ENCODE measurements around the gene ZBTB37. TPM values are rescaled to one million over a fixed set of nuclear protein-coding genes. Genes with fewer than 3 reads are reported as not detected.
"Not testable (repeated sequence)": the region's sequence is repeated elsewhere in the genome, so short reads cannot be mapped to it uniquely, and the experiment has no call there.

The ZBTB37 gene
- total RNA-seq, 1 donor from 2014 or later, result 26.5 TPM

DNA sequence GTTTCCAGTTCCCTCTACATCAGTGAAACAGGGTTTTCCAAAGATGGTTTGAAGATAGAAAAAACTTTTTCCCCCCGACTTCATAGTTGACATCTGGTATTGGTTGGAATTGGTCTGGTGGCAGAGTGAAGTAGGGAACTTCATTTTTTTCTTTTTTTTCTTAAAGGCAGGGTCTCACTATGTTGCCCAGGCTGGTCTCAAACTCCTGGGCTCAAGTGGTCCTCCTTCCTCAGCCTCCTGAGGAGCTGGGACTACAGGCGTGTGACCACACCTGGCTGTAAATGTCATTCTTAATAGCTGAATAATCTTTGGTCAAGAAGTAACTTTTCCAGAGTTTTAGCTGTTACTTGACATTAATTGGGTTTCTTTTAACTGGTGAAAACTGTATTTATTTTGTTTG lies 21.7 kb downstream of the ZBTB37 start:
- DNase-seq (ENCODE audit: low spot score), result no peak
- intact Hi-C loops (cut with DNase I), result no loop called here
- no peak for ATAC-seq

DNA sequence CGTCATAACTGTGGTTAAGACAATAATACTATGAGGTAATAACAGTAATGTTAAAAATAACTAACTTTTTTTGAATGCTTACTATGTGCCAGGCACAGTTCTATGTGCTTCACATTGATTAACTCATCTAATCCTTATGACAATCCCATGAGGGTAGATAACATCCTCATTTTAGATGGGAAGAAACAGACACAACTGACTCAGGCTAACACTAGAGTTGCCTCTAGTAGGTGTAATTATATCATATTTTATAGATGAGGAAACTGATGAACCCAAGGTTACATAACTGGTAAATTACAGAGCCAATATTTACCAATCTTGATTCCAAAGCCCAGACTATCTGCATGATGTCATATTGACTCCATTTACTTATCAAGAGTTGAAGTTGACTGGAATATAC lies 25.4 kb downstream of the ZBTB37 start:
- intact Hi-C loops (cut with DNase I), result no loop called here
- no peak for ATAC-seq
- no peak for DNase-seq (ENCODE audit: low spot score)

DNA sequence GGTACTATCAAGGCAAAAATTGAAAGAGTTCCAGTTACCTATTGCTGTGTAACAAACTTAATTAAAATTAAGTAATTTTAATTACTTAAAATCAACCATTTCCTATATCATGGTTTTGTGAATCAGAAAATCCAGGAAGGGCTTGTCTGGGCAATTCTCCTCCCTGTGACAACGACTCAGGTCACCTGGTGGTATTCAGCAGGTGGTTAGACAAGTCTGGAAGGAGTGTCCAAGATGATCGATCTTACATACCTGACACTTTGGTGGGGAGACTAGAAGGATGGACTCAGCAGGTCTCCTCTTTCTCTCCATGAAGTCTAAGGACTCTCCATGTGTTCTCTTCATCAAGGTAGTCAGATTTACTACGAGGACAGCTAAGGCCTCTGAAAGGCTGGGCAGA lies 26.0 kb downstream of the ZBTB37 start:
- no peak for ATAC-seq
- no peak for DNase-seq (ENCODE audit: low spot score)
- intact Hi-C loops (cut with DNase I), result no loop called here

DNA sequence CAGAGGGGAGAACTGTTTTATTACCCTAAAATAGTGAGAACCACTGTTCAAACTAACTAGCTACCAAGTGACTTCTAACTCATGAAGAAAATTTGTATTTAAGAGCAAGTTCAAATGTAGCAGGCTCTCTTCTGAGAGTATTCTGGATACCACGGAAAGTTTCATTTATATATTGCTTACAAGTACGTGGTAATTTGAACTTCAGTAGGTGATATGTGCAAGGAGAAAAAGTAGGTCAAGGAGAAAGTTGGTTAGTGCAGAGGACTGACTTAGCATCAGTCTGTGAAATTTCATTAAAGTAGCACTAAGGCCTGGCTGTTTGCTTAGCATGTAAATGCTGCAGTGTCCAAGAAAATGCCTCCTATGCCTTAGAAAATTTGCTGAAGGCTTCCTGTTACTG lies 32.2 kb downstream of the ZBTB37 start:
- ATAC-seq (no peak), DNase-seq (ENCODE audit: low spot score) (no peak)
- intact Hi-C loops (cut with DNase I), result no loop called here

DNA sequence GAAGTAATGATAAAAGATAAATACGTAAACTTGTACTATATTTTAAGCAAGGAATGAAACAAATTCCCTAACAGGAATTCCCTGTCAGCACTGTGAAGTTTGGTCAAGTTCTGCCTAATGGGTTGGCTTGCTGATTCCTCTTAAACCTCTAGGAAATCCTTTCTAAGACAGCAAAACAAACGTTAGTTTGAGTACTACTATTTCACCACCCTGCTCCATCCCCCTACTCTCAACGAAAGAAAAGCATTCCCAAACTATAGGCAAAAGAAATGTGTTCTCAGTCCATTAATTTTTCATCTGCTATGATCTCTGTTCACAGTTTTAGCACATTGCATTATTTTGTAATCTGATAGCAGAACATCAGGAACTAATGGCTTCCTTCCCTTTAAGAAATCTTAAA lies 32.8 kb downstream of the ZBTB37 start:
- DNase-seq (ENCODE audit: low spot score), result no peak
- ATAC-seq, result no peak
- intact Hi-C loops (cut with DNase I), result no loop called here

DNA sequence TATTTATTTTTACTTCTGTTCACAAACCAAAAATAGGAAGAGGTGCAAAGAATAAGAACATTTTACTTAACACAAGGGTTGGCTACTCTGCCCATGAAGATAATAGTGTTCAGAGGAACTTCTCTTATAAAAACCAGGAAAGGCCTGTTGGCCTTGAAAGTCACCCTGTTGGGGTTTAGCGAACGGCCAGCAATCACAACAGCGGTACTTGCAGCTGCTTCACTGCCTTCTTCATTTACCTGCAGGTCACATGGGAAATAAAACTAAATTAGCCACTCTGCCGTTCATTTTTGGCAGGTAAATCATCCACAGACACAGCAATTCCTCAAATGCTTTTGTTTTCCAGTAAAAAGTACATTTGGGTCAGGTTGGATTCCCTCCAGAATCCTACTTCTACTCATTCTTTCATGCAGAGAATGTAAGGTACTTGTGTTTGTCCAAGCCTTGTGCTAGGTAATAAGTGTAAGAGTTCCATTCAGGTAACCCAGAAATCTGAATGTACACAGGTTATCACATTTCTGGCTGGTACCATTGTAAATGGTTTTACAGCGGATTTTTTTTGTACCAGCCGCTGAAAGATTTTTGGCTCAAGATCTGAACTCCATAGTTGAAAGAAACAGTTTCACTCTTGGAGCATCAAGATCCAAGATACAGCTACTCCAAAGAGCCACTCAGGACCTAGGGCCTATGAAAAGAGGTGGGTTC lies 35.8 kb downstream of the ZBTB37 start:
- ATAC-seq (no peak), DNase-seq (ENCODE audit: low spot score) (no peak)
- intact Hi-C loops (cut with DNase I), result no loop called here

DNA sequence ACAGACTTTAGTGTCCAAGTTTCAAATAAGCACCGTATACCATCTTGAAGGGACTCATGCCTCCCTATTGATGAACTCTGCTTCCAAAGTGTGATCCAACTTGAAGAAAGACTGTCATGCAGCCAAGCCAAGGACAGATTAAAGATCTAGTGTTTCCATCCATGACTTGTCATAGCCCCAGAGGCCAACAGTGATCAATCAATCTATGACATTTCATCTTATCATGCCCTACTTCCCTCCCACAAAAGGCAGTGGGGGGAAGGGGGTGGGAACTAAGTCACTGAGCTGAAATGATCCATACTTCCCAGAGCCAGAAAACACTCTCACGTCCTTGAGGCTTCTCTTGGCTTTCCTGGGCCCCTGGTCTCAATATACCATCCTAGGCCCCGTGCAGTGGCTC lies 44.9 kb downstream of the ZBTB37 start:
- ATAC-seq, result no peak
- DNase-seq (ENCODE audit: low spot score), result no peak
- intact Hi-C loops (cut with DNase I), result no loop called here

DNA sequence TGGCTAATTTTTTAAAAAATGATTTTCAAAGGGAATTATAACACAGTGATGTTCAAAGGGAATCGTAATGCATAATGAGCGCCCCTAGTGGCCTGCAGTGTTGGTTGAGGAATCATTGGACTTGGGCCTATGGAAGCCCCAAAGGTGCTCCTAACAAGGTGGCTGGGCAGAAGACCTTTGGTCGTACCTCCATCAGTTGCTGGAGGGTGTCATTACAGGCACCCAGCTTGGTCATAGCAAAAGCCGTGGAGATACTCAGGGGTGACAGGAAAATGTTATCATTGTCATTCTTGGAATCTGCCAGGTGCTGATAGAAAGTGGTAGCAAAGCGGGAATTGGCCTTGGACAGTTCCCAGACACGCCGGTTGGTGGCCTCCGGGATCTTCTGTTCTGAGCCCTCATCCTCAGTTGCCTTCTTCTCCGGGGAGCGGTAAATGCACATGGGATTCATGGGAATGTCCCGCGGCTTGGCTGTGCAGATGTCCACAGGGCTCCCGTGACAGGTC lies 46.2 kb downstream of the ZBTB37 start:
- DNase-seq (ENCODE audit: low spot score) (no peak), ATAC-seq (no peak)
- intact Hi-C loops (cut with DNase I), result no loop called here

DNA sequence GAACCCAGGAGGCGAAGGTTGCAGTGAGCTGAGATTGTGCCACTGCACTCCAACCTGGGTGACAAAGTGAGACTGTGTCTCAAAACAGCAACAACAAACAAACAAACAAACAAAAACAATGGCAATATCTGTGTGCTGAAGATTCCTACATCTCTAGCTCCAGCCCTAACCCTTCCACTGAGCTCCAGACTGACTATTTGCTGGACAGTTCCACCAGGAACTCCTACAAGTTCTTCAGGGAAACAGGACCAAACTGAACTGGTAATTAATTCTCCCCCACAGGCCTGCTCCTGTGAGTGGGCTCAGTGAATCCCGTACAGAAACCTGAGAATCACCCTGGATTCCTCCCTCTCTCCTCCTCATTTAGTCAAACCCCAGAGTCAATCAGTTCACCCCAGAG lies 47.4 kb downstream of the ZBTB37 start:
- DNase-seq (ENCODE audit: low spot score) (no peak), ATAC-seq (no peak)
- intact Hi-C loops (cut with DNase I), result no loop called here

DNA sequence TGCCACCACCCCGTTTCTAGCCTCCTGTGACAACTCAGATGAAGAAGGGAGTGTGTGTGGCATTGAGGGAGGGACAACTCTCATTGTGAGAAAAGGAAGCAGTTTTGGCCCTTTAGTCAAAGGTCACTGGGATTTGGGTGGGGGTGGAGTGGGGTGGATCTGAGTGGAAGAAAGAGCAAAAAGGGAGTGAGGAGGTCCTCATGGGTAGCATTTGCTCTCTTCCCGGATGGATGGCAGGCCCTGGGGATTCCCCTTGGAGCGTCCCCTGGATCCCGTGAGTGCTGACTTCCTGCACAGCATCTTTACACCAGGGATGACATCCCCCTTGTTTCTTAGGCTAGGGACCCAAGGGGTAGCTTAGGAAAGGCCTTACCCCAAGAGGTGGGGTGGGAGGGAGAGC lies 48.5 kb downstream of the ZBTB37 start:
- DNase-seq (ENCODE audit: low spot score) (no peak), ATAC-seq (no peak)
- intact Hi-C loops (cut with DNase I), result no loop called here

DNA sequence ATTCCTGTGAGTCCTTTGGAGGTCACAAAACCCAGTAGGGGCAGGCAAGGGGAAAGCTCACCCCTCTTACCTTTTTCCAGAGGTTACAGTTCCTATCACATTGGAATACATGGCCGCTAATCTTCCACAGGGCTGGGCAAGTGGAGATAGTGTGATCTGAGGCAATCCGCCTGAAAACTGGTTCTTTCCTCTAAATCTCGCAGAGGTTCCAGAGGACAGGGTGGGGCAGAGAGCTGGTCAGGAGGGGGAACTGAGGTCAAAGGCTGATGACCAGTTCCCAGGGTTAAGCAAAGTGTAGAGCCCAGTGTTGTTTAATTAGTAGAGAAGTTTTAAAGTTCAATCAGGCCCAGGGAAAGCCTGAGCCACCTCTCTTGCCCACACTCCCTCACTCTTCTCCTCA lies 49.0 kb downstream of the ZBTB37 start, which contains the start of gene SERPINC1:
Gene SERPINC1 (minus strand): TSS at position 179 of the 400 bp plus-strand sequence. CDS start 68 bp downstream, at position 111.
- DNase-seq (ENCODE audit: low spot score) (no peak), ATAC-seq (no peak)

DNA sequence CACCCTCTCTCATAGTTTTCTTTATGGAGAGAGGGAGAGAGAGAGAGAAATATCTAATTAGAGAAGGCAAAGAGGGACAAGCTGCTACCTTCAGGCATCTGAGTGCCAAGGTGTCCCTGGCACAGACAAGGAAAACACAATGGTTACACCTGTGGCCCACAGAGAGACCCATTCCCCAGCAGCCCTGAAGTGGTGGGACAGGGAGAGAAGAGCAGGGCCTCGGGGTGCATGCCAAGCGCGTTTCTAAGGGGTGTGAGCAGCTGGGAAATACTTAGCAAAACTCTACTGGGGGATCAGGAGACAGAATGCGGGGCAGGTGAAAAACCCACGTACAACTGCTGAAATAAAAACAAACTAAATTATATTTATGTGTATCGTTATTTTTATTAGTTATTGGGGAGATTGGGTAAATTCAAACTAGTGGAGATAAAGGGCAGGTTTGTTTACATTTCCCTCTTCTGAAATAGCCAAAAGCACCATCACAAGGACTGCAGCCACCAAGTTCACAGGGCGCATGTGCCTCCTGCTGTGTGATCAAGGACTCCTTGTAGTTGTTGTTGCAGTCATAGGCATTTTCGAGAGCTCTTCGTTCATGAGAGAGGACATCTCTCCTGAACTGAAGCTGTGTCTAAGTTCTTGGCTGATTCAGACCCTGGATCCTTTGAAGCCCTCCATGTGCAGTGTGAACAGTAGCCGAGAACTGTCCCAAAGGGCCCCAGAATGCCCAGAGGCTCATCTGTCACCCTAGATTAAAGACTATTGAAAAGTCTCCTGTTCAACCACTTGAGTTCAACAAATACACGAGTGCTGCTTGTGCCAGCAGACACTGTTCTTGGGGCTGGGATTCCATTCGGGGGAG lies 49.7 kb downstream of the ZBTB37 start:
- intact Hi-C loops (cut with DNase I), result no loop called here
- ATAC-seq (no peak), DNase-seq (ENCODE audit: low spot score) (no peak)

More for the DNA sequence above, 49.0 kb downstream of the ZBTB37 start, which contains the start of gene SERPINC1:
- intact Hi-C loops (cut with DNase I), result no loop called here

DNA sequence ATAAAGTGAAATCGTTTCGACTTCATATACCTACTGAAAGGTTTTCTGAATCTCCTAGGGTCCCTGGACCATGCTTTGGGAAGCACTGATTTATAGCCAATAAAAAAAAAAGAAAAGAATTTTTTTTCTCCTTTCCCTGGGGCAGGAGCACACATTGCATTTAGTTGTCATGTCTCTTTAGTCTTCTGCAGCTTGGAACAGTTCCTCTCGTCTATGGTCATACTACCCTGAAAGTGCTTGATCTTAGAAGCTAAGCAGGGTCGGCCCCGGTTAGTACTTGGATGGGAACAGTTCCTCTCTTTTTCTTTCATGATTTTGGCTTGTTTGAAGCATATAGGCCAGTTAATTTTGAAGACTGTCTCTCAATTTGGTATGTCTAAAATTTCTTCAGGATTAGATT lies 52.7 kb downstream of the ZBTB37 start:
- DNase-seq (ENCODE audit: low spot score) (no peak), ATAC-seq (no peak)
- intact Hi-C loops (cut with DNase I), result no loop called here

DNA sequence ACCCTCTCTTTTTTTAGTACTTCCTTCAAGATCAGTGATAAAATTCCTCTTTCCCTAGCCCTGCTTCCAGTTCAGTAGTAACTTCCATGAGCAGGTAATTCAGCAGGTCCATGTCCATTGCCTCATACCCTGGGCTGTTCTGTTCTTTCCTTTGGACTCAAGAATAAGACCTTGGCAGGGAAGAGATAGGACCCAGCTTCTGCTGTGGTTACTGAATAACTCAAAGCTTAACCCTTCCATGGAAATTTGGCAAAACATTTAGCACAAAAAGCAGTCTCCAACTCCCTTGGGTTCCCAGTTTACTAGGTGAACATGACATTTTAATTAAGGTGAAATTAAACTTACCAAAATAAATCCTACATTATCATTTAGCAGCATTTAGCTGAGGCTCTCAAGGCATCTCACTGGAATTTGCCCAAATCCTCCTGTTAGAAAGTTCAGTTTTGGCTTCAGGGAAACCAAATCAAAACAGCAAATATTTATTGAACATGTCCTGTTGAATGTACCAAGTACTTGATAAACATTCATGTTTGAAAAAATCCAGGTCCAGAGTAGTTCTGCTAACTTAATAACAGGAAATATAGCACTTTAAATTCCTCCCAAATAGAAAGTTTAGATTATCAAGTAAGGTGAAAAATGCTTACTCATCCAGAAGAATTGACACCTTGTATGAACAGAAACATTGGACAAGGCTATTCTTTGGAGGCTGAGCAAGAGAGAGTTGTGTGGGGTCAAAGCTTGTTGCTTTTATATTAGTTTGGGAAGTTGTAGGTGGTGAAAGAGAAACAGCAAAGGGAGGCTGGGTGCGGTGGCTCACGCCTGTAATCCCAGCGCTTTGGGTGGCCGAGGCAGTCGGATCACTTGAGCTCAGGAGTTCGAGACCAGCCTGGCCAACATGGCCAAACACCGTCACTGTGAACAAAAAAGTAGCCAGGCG lies 57.4 kb downstream of the ZBTB37 start:
- no peak for DNase-seq (ENCODE audit: low spot score)
- intact Hi-C loops (cut with DNase I), result no loop called here
- no peak for ATAC-seq

DNA sequence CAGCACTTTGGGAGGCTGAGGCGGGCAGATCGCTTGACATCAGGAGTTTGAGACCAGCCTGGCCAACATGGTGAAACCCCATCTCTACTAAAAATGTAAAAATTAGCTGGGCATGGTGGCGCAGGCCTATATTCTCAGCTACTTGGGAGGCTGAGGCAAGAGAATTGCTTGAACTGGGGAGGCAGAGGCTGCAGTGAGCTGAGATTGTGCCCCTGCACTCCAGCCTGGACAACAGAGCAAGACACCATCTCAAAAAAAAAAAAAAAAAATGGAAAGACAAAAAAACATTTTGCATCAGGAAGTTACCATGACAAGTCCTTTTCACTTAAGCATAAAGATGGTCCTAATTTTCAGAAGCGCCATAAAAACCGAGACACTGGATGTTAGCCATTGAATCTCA lies 62.4 kb downstream of the ZBTB37 start:
- ATAC-seq; intact Hi-C loops (cut with DNase I); DNase-seq (ENCODE audit: low spot score): not testable (repeated sequence)

DNA sequence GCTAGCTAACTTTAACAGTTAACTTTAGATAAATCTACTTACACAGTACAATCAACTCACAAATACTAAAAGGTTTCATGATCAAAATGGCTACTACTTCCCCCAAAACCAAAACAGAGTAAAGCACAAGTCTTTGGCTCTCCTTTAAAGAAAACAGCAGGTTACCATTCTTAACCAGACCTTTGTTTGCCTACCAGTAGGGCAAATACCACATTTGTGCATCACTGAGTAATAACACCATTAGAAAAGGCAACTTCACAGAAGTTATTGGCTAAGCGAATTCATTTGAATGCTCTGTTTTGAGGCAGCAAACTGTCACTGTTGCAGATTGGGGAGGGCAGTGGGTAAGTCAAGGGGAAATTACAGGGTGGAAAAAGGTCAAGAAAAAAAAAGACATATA lies 66.3 kb downstream of the ZBTB37 start:
- ATAC-seq (no peak), DNase-seq (ENCODE audit: low spot score) (no peak)
- intact Hi-C loops (cut with DNase I), result no loop called here

DNA sequence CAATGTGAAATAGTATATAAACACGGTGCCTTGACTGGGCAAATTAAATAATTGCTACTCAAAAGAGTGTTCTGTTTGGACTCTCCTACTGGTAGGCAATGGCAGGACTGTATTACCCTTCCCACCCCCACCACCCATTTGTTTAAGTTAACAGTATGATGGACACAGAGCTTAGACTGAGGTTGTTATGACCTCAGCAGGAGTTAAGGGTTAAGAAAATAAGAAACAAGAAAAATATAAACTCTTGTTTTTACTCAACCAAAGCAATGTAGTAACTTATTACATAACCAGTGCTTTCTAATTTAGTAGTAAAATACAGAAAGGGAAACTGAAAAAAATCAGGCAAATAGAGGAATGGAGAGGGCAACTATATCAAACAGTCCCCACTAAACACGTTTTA lies 68.9 kb downstream of the ZBTB37 start:
- DNase-seq (ENCODE audit: low spot score) (no peak), ATAC-seq (no peak)
- intact Hi-C loops (cut with DNase I), result no loop called here

DNA sequence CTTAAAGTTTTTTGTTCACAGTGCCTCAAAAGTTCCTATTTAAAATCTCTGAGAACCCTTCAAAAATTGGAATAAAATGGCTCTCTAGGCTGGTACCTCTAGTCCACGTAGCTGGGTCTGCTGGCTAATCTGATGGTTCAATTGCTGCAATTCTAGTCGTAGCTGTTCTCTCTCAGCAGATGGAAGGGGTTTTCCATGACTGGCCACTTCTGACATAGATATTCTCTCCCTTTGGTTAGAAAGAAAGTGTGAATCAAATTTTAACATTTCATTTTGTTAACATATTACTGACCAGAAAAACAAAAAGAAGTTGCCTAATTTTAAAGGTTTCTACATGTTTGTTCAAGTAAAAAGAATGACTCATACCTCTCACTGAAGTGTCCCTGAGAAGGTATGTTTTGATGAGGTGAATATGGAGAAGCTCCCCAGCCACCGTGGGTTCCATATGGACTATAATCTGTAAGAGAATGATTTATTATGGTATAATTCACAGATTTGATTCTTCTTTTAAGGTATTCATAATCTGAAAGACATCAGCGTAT lies 78.3 kb downstream of the ZBTB37 start:
- no peak for DNase-seq (ENCODE audit: low spot score)
- intact Hi-C loops (cut with DNase I), result no loop called here

DNA sequence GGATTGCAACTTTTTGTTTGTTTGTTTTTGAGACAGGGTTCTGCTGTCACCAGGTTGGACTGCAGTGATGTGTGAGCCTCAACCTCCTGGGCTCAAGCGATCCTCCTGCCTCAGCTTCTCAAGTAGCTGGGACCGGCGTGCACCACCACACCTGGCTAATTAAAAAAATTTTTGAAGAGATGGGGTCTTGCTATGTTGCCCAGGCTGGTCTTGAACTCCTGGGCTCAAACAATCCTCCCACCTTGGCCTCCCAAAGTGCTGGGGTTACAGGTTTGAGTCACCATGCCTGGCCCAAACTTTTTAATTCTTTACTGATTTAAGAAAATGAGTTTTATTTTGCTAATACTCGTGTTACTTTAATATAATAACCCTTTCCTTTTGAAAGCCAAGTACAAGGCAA lies 80.4 kb downstream of the ZBTB37 start:
- ATAC-seq, result no peak

More for the DNA sequence above, 78.3 kb downstream of the ZBTB37 start:
- no peak for ATAC-seq

More for the DNA sequence above, 80.4 kb downstream of the ZBTB37 start:
- intact Hi-C loops (cut with DNase I), result no loop called here
- no peak for DNase-seq (ENCODE audit: low spot score)

Data from sciatic nerve (tissue), 2 donors.